HG03354 (cell line): ENCODE results near the gene SHROOM3.
"Not testable (repeated sequence)": the region's sequence is repeated elsewhere in the genome, so short reads cannot be mapped to it uniquely, and the experiment has no call there.

Experiments used
- ATAC-seq: cut with Tn5 transposase; IDR thresholded peaks from one replicate; pipeline ENCODE4 v1.9.1; 2021; ENCODE audit warnings: mild to moderate bottlenecking; ENCODE audit not compliant: unreplicated experiment, poor library complexity, severe bottlenecking

Gene SHROOM3

GRCh38 chr4:76727934-76728333 lies 292.9 kb downstream of the SHROOM3 start:
- not testable (repeated sequence) for ATAC-seq

GRCh38 chr4:76729460-76729859 lies 294.4 kb downstream of the SHROOM3 start:
- ATAC-seq, result peak; percentile 58

DNA sequence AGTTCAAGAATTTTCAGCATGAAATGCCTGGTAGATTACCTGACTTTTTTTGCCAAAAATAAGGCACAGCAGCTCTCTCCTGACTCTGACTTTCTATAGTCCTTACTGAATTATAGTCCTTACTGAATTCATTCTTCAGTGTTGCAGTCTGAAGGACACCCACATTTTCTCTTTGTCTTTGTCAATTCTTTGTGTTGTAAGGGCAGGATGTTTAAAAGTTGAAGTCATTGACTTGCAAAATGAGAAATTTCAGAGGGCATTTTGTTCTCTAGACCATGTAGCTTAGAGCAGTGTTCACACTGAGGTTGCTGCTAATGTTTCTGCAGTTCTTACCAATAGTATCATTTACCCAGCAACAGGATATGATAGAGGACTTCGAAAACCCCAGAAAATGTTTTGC lies 295.0 kb downstream of the SHROOM3 start:
- ATAC-seq, result no peak

- ATAC-seq, result no peak
These were observed 297.2 kb downstream of the SHROOM3 start for GRCh38 chr4:76732246-76732645.

DNA sequence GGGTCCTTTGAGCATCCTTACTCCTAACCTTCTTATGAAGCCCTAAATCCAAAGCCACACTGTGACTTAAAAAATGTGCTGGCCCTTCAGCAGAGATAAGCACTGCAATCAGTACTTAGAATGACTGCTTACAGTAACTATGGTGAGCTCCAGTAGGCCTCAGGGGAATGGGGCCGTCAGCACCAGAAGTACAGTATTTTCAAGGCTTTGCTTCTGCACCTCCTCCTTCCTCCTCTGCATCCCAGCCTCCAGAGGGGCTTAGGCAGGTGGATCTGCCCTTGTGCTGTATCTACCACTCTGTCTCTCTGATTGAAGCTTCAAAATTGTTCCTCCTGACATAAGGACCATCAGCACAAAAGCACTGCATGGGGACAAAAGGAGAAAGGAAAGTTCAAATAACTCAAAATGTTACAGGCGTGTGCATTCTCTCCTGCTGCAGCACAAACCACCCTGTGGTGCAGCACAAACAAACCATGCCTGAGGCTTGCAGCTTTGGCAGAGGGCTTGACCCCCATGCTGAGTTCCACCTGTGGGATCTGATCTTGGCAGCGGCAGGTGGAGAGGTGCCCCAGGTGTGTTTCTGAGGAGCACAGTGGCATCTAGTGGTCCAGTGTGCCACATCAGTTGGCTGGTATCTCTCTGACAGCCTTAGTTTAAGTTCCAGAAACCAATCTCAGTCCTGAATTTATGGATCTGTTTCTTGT lies 298.2 kb downstream of the SHROOM3 start:
- ATAC-seq, result no peak

DNA sequence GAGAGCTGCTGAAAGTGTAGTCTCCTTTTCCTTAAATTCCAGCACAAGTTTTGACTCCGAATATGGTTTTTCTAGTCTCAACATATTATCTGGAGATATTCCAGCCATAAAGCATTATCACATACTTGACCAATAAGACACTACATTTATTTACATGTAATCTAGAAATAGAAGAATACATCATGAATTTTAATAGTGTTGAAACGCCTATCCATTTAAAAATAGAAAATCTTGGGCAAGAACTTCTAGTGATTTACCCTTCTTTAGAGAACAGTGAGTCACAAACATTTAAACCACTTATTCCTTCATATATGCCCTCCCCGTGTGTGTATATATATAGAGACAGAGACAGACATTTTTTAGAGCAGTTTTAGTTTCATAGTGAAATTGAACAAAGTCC lies 301.4 kb downstream of the SHROOM3 start:
- no peak for ATAC-seq

GRCh38 chr4:76737180-76737579 lies 302.2 kb downstream of the SHROOM3 start:
- ATAC-seq, result no peak

DNA sequence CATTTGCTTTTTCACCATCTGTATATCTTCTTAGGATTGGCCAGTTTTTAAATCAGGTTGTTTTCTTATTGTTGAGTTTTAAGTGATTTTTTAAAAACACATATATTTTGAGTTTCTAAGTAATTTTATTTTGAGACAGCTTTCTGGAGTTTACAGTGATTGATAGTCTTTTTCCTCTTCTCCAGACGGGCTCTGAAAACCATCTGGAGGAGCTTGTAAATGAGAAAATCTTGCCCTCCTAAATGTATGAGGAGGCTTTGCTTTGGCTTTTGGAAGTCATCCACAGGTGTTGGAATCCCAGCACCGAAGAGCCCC lies 302.7 kb downstream of the SHROOM3 start:
- no peak for ATAC-seq

- no peak for ATAC-seq
These were observed 303.3 kb downstream of the SHROOM3 start for GRCh38 chr4:76738086-76738931.

DNA sequence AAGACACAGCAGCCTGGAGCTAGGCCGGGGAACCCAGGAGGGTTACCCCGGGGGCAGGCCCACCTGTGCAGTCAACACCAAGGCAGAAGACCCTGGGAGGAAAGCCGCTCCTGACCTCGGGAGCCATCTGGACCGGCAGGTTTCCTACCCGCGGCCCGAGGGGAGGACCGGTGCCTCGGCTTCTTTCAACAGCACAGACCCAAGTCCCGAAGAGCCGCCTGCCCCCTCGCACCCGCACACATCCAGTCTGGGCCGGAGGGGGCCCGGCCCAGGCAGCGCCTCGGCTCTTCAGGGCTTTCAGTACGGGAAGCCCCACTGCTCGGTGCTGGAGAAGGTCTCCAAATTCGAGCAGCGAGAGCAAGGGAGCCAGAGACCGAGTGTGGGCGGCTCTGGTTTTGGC lies 305.2 kb downstream of the SHROOM3 start:
- no peak for ATAC-seq

DNA sequence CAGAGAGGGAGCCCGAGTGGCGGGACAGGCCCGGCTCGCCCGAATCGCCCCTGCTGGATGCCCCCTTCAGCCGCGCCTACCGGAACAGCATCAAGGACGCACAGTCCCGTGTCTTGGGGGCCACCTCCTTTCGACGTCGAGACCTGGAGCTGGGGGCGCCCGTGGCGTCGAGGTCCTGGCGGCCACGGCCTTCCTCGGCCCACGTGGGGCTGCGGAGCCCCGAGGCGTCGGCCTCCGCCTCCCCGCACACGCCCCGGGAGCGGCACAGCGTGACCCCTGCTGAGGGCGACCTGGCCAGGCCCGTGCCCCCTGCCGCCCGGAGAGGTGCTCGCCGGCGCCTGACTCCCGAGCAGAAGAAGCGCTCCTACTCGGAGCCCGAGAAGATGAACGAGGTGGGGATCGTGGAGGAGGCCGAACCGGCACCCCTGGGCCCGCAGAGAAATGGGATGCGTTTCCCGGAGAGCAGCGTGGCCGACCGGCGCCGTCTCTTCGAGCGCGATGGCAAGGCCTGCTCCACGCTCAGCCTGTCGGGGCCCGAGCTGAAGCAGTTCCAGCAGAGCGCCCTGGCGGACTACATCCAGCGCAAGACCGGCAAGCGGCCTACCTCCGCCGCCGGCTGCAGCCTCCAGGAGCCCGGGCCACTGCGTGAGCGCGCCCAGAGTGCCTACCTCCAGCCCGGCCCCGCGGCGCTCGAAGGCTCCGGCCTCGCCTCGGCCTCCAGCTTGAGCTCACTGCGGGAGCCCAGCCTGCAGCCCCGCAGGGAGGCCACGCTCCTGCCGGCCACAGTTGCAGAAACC lies 306.0 kb downstream of the SHROOM3 start:
- no peak for ATAC-seq

GRCh38 chr4:76741663-76742020 lies 306.6 kb downstream of the SHROOM3 start:
- no peak for ATAC-seq

- ATAC-seq, result no peak
These were observed 309.4 kb downstream of the SHROOM3 start for GRCh38 chr4:76744241-76744921.

- ATAC-seq, result no peak
These were observed 310.2 kb downstream of the SHROOM3 start for GRCh38 chr4:76745240-76745639.

GRCh38 chr4:76747563-76747962 lies 312.5 kb downstream of the SHROOM3 start:
- ATAC-seq, result no peak

DNA sequence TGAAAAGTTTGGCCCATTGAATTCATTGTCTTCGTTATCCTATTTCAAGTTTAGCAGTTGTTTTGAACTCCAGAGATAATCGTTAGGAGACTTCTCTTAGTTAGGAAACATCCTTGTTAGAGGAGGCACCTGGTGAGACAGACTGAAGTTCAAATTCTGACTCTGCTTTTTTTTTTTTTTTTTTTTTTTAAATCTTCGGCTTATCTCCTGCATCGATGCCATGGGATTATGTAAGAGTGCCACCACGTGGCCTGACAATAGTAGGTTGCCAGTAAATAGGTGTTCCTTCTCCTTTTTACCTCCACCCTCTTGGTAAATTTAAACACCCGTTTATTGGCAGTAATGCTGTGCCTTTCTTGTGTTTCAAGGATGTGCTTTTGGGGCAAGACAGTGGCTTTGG lies 313.6 kb downstream of the SHROOM3 start:
- ATAC-seq, result peak; percentile 45

DNA sequence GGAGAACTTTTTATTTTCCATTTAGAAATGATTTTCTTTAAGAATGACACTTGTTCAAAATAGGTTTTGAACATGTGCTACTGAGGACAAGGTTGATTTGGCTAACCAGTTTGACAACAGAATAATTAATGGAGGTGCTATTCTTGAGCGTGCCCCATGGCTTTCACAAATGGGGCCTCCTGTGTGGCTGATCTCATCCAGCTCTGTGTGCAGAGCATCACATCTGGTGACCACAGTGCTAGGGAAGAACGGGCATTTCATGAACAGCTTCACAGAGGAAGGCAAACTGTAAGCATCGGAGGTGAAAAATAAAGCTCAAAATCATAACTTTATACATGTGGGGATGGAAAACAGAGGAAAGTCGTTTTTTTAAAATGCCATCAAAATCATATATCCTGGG lies 314.3 kb downstream of the SHROOM3 start:
- no peak for ATAC-seq

DNA sequence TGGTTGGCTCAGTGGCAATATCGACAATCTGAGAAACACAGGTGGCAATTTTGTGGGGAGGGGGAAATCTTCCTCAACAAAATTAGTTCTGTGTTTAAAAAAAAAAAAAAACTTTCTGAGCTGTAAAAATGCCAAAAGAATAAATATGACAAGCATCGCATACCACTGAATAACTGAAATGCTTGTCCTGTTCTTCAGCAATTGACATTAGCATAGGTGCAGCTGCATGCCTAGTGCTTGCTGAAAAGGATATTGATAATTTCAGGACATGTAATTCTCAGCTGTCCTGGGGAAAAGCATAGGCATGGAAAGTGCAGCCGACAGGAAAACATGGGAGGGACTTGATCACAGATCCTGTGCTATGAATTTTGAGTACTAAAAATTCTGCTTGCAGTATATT lies 315.7 kb downstream of the SHROOM3 start:
- ATAC-seq, result no peak

DNA sequence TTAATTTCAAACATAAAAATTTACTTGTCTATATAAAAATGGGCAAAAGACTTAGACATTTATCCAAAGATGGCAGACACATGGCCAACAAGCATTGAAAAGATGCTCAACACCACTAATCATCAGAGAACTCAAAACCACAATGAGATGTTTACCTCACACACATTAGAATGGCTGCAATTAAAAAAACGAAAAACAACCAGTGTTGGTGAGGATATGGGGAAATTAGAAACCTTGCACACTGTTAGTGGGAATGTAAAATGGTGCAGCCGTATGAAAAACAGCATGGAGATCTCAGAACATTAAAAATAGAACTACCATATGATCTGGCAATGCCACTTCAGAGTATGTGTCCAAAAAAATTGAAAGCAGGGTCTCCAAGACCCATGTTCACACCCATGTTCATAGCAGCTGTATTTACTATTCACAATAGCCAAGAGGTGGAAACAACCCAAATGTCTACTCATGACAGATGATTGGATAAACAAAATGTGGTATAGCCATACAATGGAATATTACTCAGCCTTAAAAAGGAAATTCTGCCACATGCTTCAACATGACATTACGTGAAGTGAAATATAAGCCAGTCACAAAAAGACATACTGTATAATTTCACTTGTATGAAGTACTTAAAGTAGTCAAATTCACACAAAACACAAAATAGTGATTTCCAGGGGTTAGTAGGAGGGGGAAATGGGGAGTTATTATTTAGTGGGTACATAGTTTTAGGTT lies 316.7 kb downstream of the SHROOM3 start:
- no peak for ATAC-seq
